Measurements from ENCODE around the gene SMTNL2. TPM values are rescaled to one million over a fixed set of nuclear protein-coding genes. Genes with fewer than 3 reads are reported as not detected.
A peak's percentile ranks its signal among the peaks of the same experiment; 100 is the strongest.

Gene SMTNL2
- total and polyA plus RNA-seq, 9 of the 15 experiments (the other 6 are each of a cell fraction or from before 2014, with no cell fraction given) = not detected

GRCh38 chr17:4645642-4646041 is 61.3 kb downstream of the SMTNL2 start:
- WGBS (ENCODE audit: insufficient coverage, low coverage, missing lambda C conversion rate) = 5% methylated on average over 4 of the region's 5 CpGs
- ATAC-seq (no peak), DNase-seq (ENCODE audit: extremely low read depth in 1 of 4, low spot score in 3 of 4) (no peak), FAIRE-seq (peak; percentile 6)
- no peak overlapping the region for H3K27ac ChIP-seq (ENCODE audit: extremely low read depth, low read depth, low read length)
- ChIA-PET CTCF (ENCODE audit: low intra/inter-chr PET ratio) (no interaction called here), POLR2A (interaction anchor here (0.6 to 0.9 kb wide), 3 partner anchors 13 to 63 kb away, joined by 3 read pairs; no protein-coding TSS in a partner anchor)
- no peak overlapping the region for H3K4me3 ChIP-seq
- peaks cover 0 to 6% of the 10 kb centered on the region in 2 experiments; a peak in 3 of 5 replicates for H3K4me1 ChIP-seq (replicated peaks in 1 of 2; ENCODE audit: control insufficient read depth in 2 of 2, insufficient read depth in 2 of 2, low read length in 2 of 2)
- no peaks in the 10 kb centered on the region for H3K36me3 ChIP-seq (ENCODE audit: control insufficient read depth, insufficient read depth, low read length)
- peak overlapping the region; percentile 66 for H2AFZ ChIP-seq (ENCODE audit: low read depth, low read length)
- H3K9ac ChIP-seq (ENCODE audit: insufficient read depth in 1 of 2, low read depth in 2 of 2, low read length in 2 of 2) = no peak overlapping the region
- no TSS peak for BruUV-seq (replicated peaks)
- no peaks in the 10 kb centered on the region for H4K20me1 ChIP-seq (replicated peaks; ENCODE audit: control insufficient read depth, insufficient read depth, low read length)
- intact Hi-C loops (cut with micrococcal nuclease) = no loop called here
- no peaks in the 10 kb centered on the region for H3K9me3 ChIP-seq (replicated peaks; ENCODE audit: control insufficient read depth, insufficient read depth, low read depth, low read length)
- H3K27me3 ChIP-seq (ENCODE audit: control insufficient read depth in 2 of 2, insufficient read depth in 2 of 2, low read length in 2 of 2) = peaks cover 0 to 13% of the 10 kb centered on the region in 2 experiments; a peak in 3 of 5 replicates
- H3K4me2 ChIP-seq (ENCODE audit: insufficient read depth, low read length) = no peak overlapping the region; the same call in 1 of the 2 replicates
- no peaks in the 10 kb centered on the region for H3K9me1 ChIP-seq (ENCODE audit: control insufficient read depth, insufficient read depth, low read length)
- in situ Hi-C loops (cut with MboI) = no loop called here
- H3K79me2 ChIP-seq (ENCODE audit: control insufficient read depth, insufficient read depth, low read length) = no peaks in the 10 kb centered on the region
- peak; percentile 16; the same call in 1 of the 2 replicates for TF ChIP-seq EHMT2 (IDR thresholded peaks at IDR 0.05)
- peak; percentile 67 for TF ChIP-seq RAD51 (IDR thresholded peaks at IDR 0.05; ENCODE audit: borderline replicate concordance, low read depth)
- peak; percentile 62 for TF ChIP-seq USF2 (CRISPR knock-in tag; IDR thresholded peaks at IDR 0.05)
- peak in 1 of 2 experiments; percentile 23 for TF ChIP-seq E2F6 (IDR thresholded peaks at IDR 0.05; ENCODE audit: borderline replicate concordance in 1 of 2, extremely low read depth in 1 of 2, insufficient read depth in 1 of 2, insufficient read length in 1 of 2, low read depth in 1 of 2, low read length in 1 of 2, poor library complexity in 1 of 2, severe bottlenecking in 1 of 2)
- no peak for TF ChIP-seq ZNF184 (CRISPR knock-in tag; IDR thresholded peaks at IDR 0.05)
- no peak for TF ChIP-seq NRF1 (conservative IDR thresholded peaks at IDR 0.05 in 1 of 2, IDR thresholded peaks at IDR 0.05 in 1 of 2)
- no peak for TF ChIP-seq ETS1 (conservative IDR thresholded peaks at IDR 0.05; ENCODE audit: control insufficient read depth, low read depth, low read length)
